NCI-H82 treated with DMSO at 0.1 percent for 48 hours (cell line): Measurements from ENCODE around the gene PXDC1.
"Not testable (repeated sequence)": the region's sequence is repeated elsewhere in the genome, so short reads cannot be mapped to it uniquely, and the experiment has no call there.

ENCODE experiments used
- DNase-seq: peaks from one replicate; lab custom pipeline; 2025; ENCODE audit not compliant: unreplicated experiment; lab: John Stamatoyannopoulos, UW

The PXDC1 gene

GRCh38 chr6:3677751-3678150 is 73.8 kb downstream of the PXDC1 start:
- not testable (repeated sequence) for DNase-seq

DNA sequence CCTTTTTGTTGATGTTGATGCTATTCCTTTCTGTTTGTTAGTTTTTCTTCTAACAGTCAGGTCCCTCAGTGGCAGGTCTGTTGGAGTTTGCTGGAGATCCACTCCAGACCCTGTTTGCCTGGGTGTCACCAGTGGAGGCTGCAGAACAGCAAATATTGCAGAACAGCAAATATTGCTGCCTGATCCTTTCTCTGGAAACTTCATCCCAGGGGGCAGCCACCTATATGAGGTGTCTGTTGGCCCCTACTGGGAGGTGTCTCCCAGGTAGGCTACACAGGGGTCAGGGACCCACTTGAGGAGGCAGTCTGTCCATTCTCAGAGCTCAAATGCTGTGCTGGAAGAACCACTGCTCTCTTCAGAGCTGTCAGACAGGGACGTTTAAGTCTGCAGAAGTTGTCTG is 74.2 kb downstream of the PXDC1 start:
- DNase-seq = not testable (repeated sequence)
